K562 (cell line): Measurements from ENCODE around the gene COPS9. TPM values are rescaled to one million over a fixed set of nuclear protein-coding genes. Genes with fewer than 3 reads are reported as not detected.
A peak's percentile ranks its signal among the peaks of the same experiment; 100 is the strongest.

ENCODE experiments used
- EP400 ChIP-seq: fragments of 450-650 bp; IDR thresholded peaks from 2 replicates; pipeline ENCODE4 v1.6.1; 2017; ENCODE audit warnings: antibody characterized with exemption, mild to moderate bottlenecking, moderate library complexity
- FUS ChIP-seq: fragments of 200-400 bp; formaldehyde crosslinking; optimal IDR thresholded peaks from 2 replicates; pipeline ENCODE3; 2017; ENCODE audit warnings: low read depth, low read length
- HDAC6 ChIP-seq: IDR thresholded peaks from 2 replicates; pipeline ENCODE4 v1.6.1; 2012; ENCODE audit warnings: low read depth, mild to moderate bottlenecking, control low read depth, inconsistent platforms, low read length, moderate library complexity
- RB1 ChIP-seq: fragments of 450-650 bp; IDR thresholded peaks from 2 replicates; pipeline ENCODE4 v1.6.1; 2017; ENCODE audit warnings: low read depth, mild to moderate bottlenecking
- SIN3A ChIP-seq, 2 experiments: fragments of 150-350 bp in 1 of 2; IDR thresholded peaks; 2 replicates each; pipeline ENCODE4 v1.6.1; 2011 to 2016; ENCODE audit warnings: borderline replicate concordance in 2 of 2, low read depth in 2 of 2, low read length in 2 of 2, mild to moderate bottlenecking in 2 of 2, moderate library complexity in 2 of 2; ENCODE audit not compliant: control insufficient read depth in 1 of 2
- TCFL5 ChIP-seq: fragments of 250-450 bp; sonication (Bioruptor Pico); conservative IDR thresholded peaks from 2 replicates; pipeline ENCODE4 v1.6.1; 2021; ENCODE audit warnings: mild to moderate bottlenecking, moderate library complexity, matching md5 sums
- ZKSCAN8 ChIP-seq: fragments of 200-800 bp; sonication (Bioruptor generic); IDR thresholded peaks from 2 replicates; pipeline ENCODE4 v1.6.1; 2016; ENCODE audit warnings: missing genetic modification characterization, missing compliant biosample characterization
- ZNF507 ChIP-seq: conservative IDR thresholded peaks from 2 replicates; pipeline ENCODE4 v1.6.1; 2017; ENCODE audit warnings: missing genetic modification characterization, missing compliant biosample characterization
- ZNF561 ChIP-seq: fragments of 450-650 bp; formaldehyde crosslinking; conservative IDR thresholded peaks from 2 replicates; pipeline ENCODE4 v1.4.0; 2020; ENCODE audit warnings: mild to moderate bottlenecking, moderate library complexity
- ZNF764 ChIP-seq: fragments of 250-450 bp; sonication (Bioruptor Pico); IDR thresholded peaks from 2 replicates; pipeline ENCODE4 v1.4.0; 2020; ENCODE audit warnings: low read depth, mild to moderate bottlenecking, moderate library complexity
- polyA plus RNA-seq, 8 experiments: library from polyadenylated mRNA; depleted of rRNA in 4 of 8; stranded (reverse) in 5 of 8; unstranded in 3 of 8; fragments of >200 nt; fragmentation: Nextera tagmentation in 2 of 8; fragmentation: Illumina TruSeq in 1 of 8; extraction: Ambion mirVana in 2 of 8; extraction: Trizol in 1 of 8; gene quantifications; 2 replicates each; pipeline versions ENCODE4 v1.2.1 to v1.2.3, GENCODE V29; 2011 to 2014; ENCODE audit warnings: inconsistent platforms in 1 of 8, missing spikeins in 1 of 8
- total RNA-seq, 7 experiments: library from RNA; depleted of rRNA in 6 of 7; stranded (reverse); fragments of >200 nt in 6 of 7; fragmentation: Illumina TruSeq in 2 of 7; extraction: Trizol in 2 of 7; gene quantifications; 2 replicates each; pipeline versions ENCODE4 v1.2.1 to v1.2.3, GENCODE V29; 2011 to 2021; ENCODE audit warnings: low replicate concordance in 1 of 7
- TF ChIP-seq, protein P1 (sequence below): fragments of 250-450 bp; sonication (Bioruptor Pico); IDR thresholded peaks from 2 replicates; pipeline ENCODE4 v1.4.0; 2020; ENCODE audit warnings: mild to moderate bottlenecking, moderate library complexity, borderline replicate concordance
- TF ChIP-seq, protein P2 (sequence below), 3 experiments: IDR thresholded peaks in 2 of 3; conservative IDR thresholded peaks in 1 of 3; 2 replicates each; pipeline ENCODE4 v1.5.1; 2011 to 2012; ENCODE audit warnings: low read length in 3 of 3, mild to moderate bottlenecking in 3 of 3, control low read depth in 2 of 3, improper control_type of control experiment in 1 of 3, inconsistent platforms in 1 of 3, low read depth in 1 of 3, mixed read lengths in 1 of 3, moderate library complexity in 1 of 3; ENCODE audit not compliant: insufficient read depth in 2 of 3
- TF ChIP-seq, protein P3 (sequence below): fragments of 250-450 bp; sonication (Bioruptor Pico); IDR thresholded peaks from 2 replicates; pipeline ENCODE4 v1.4.0; 2020; ENCODE audit warnings: mild to moderate bottlenecking
- TF ChIP-seq, protein P4 (sequence below): fragments of 450-650 bp; formaldehyde crosslinking; IDR thresholded peaks from 2 replicates; pipeline ENCODE4 v1.4.0; 2022; ENCODE audit warnings: missing genetic modification characterization
- TF ChIP-seq, protein P5 (sequence below): fragments of 450-650 bp; conservative IDR thresholded peaks from 2 replicates; pipeline ENCODE4 v1.6.1; 2016; ENCODE audit warnings: missing genetic modification characterization, low read depth, mild to moderate bottlenecking, control low read depth, missing compliant biosample characterization
- TF ChIP-seq, protein P6 (sequence below): fragments of 450-650 bp; IDR thresholded peaks from 2 replicates; pipeline ENCODE4 v1.6.1; 2017; ENCODE audit warnings: mild to moderate bottlenecking, moderate library complexity

Gene COPS9
- total and polyA plus RNA-seq, 9 of the 15 experiments (the other 6 are each of a cell fraction or from before 2014, with no cell fraction given), result 55.0 to 281 (median 99.9) TPM

DNA sequence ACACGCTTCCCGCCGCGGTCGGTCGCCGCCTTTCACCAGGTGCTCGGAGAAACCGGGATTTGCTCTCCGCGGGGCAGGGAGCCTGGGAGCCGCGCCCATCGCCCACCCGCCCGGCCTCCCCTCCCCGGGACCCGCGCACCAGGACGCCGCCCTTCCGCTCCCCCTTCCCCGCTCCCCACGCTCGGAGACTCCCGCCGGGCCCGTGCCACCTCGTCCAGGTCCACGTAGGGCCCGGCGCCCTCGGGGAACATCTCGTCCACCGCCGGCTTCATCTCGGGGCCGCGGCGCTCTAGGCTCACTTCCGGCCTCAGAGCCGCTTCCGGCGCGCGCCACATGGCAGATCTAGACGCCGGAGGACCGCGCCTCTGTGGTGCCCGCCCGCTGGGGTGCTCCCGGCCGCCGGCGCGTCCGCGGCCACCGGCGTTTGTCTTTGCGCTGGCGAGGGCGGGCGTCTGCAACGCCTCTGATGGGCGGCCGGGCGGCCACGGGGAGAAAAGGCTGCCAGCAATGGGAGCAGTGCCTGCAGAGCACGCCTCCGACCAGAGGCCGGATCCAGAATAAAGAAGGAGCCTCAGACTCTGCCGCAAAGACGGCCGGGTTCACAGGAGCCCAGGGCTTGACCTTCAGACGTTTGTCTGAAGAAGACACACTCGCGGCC lies at the start of gene COPS9 (continued):
- TF ChIP-seq, protein P1, sequence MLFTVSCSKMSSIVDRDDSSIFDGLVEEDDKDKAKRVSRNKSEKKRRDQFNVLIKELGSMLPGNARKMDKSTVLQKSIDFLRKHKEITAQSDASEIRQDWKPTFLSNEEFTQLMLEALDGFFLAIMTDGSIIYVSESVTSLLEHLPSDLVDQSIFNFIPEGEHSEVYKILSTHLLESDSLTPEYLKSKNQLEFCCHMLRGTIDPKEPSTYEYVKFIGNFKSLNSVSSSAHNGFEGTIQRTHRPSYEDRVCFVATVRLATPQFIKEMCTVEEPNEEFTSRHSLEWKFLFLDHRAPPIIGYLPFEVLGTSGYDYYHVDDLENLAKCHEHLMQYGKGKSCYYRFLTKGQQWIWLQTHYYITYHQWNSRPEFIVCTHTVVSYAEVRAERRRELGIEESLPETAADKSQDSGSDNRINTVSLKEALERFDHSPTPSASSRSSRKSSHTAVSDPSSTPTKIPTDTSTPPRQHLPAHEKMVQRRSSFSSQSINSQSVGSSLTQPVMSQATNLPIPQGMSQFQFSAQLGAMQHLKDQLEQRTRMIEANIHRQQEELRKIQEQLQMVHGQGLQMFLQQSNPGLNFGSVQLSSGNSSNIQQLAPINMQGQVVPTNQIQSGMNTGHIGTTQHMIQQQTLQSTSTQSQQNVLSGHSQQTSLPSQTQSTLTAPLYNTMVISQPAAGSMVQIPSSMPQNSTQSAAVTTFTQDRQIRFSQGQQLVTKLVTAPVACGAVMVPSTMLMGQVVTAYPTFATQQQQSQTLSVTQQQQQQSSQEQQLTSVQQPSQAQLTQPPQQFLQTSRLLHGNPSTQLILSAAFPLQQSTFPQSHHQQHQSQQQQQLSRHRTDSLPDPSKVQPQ (CRISPR knock-in tag), result no peak
- TF ChIP-seq, protein P2, sequence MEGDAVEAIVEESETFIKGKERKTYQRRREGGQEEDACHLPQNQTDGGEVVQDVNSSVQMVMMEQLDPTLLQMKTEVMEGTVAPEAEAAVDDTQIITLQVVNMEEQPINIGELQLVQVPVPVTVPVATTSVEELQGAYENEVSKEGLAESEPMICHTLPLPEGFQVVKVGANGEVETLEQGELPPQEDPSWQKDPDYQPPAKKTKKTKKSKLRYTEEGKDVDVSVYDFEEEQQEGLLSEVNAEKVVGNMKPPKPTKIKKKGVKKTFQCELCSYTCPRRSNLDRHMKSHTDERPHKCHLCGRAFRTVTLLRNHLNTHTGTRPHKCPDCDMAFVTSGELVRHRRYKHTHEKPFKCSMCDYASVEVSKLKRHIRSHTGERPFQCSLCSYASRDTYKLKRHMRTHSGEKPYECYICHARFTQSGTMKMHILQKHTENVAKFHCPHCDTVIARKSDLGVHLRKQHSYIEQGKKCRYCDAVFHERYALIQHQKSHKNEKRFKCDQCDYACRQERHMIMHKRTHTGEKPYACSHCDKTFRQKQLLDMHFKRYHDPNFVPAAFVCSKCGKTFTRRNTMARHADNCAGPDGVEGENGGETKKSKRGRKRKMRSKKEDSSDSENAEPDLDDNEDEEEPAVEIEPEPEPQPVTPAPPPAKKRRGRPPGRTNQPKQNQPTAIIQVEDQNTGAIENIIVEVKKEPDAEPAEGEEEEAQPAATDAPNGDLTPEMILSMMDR (IDR thresholded peaks at IDR 0.05 in 2 of 3, conservative IDR thresholded peaks at IDR 0.05 in 1 of 3; ENCODE audit: insufficient read depth in 2 of 3, low read depth in 1 of 3, low read length in 3 of 3), result no peak
- no peak for TF ChIP-seq FUS
- TF ChIP-seq, protein P3, sequence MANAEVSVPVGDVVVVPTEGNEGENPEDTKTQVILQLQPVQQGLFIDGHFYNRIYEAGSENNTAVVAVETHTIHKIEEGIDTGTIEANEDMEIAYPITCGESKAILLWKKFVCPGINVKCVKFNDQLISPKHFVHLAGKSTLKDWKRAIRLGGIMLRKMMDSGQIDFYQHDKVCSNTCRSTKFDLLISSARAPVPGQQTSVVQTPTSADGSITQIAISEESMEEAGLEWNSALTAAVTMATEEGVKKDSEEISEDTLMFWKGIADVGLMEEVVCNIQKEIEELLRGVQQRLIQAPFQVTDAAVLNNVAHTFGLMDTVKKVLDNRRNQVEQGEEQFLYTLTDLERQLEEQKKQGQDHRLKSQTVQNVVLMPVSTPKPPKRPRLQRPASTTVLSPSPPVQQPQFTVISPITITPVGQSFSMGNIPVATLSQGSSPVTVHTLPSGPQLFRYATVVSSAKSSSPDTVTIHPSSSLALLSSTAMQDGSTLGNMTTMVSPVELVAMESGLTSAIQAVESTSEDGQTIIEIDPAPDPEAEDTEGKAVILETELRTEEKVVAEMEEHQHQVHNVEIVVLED, result no peak
- peak; percentile 50; the same call in 1 of the 2 replicates for TF ChIP-seq EP400
- no peak for TF ChIP-seq ZNF764 (CRISPR knock-in tag)
- TF ChIP-seq, protein P4, sequence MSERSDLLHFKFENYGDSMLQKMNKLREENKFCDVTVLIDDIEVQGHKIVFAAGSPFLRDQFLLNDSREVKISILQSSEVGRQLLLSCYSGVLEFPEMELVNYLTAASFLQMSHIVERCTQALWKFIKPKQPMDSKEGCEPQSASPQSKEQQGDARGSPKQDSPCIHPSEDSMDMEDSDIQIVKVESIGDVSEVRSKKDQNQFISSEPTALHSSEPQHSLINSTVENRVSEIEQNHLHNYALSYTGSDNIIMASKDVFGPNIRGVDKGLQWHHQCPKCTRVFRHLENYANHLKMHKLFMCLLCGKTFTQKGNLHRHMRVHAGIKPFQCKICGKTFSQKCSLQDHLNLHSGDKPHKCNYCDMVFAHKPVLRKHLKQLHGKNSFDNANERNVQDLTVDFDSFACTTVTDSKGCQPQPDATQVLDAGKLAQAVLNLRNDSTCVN (CRISPR knock-in tag), result no peak
- TF ChIP-seq RB1, result peak; percentile 54
- TF ChIP-seq ZNF507, result no peak
- TF ChIP-seq ZKSCAN8 (CRISPR knock-in tag), result no peak
- peak in 1 of 2 experiments; percentile 40; a peak in 1 of 4 replicates for TF ChIP-seq SIN3A (IDR thresholded peaks at IDR 0.05; ENCODE audit: borderline replicate concordance in 2 of 2, control insufficient read depth in 1 of 2, low read depth in 2 of 2, low read length in 2 of 2)
- TF ChIP-seq, protein P5, sequence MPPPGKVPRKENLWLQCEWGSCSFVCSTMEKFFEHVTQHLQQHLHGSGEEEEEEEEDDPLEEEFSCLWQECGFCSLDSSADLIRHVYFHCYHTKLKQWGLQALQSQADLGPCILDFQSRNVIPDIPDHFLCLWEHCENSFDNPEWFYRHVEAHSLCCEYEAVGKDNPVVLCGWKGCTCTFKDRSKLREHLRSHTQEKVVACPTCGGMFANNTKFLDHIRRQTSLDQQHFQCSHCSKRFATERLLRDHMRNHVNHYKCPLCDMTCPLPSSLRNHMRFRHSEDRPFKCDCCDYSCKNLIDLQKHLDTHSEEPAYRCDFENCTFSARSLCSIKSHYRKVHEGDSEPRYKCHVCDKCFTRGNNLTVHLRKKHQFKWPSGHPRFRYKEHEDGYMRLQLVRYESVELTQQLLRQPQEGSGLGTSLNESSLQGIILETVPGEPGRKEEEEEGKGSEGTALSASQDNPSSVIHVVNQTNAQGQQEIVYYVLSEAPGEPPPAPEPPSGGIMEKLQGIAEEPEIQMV, result peak; percentile 88
- no peak for TF ChIP-seq HDAC6
- TF ChIP-seq TCFL5 (CRISPR knock-in tag), result no peak
- TF ChIP-seq, protein P6, sequence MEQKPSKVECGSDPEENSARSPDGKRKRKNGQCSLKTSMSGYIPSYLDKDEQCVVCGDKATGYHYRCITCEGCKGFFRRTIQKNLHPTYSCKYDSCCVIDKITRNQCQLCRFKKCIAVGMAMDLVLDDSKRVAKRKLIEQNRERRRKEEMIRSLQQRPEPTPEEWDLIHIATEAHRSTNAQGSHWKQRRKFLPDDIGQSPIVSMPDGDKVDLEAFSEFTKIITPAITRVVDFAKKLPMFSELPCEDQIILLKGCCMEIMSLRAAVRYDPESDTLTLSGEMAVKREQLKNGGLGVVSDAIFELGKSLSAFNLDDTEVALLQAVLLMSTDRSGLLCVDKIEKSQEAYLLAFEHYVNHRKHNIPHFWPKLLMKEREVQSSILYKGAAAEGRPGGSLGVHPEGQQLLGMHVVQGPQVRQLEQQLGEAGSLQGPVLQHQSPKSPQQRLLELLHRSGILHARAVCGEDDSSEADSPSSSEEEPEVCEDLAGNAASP, result no peak
- TF ChIP-seq ZNF561 (CRISPR knock-in tag), result no peak
